Measurements from ENCODE around the gene NAGLU.

NAGLU gene

GRCh38 chr17:42547001-42547461 lies 11.0 kb downstream of the NAGLU start:
- no peak overlapping the region for H3K4me2 ChIP-seq (ENCODE audit: low read depth, low read length, poor library complexity, severe bottlenecking)
- no peaks in the 10 kb centered on the region for H3K27me3 ChIP-seq (ENCODE audit: low read length)
- H3K27ac ChIP-seq (ENCODE audit: low read depth, low read length): no peak overlapping the region
- H3K9me3 ChIP-seq (ENCODE audit: insufficient read depth, low read length): no peaks in the 10 kb centered on the region
- H3K79me2 ChIP-seq (ENCODE audit: insufficient read depth, low read length): no peaks in the 10 kb centered on the region
- no peaks in the 10 kb centered on the region for H3K9me2 ChIP-seq (replicated peaks; ENCODE audit: insufficient read depth, low read length)
- H2AFZ ChIP-seq (ENCODE audit: low read depth, low read length, severe bottlenecking): no peak overlapping the region
- no peak overlapping the region for H3K9ac ChIP-seq (ENCODE audit: low read length)
- H3F3A ChIP-seq (ENCODE audit: insufficient read depth): no peaks in the 10 kb centered on the region
- no peak overlapping the region for H3K4me3 ChIP-seq (ENCODE audit: insufficient read depth, low read length, poor library complexity, severe bottlenecking)
- no peaks in the 10 kb centered on the region for H4K20me1 ChIP-seq (ENCODE audit: low read depth, low read length)
- no peaks in the 10 kb centered on the region for H3K36me3 ChIP-seq (ENCODE audit: low read length)
- TF ChIP-seq CTCF (IDR thresholded peaks at IDR 0.05; ENCODE audit: insufficient read depth, low read length, poor library complexity, severe bottlenecking) (no peak), EZH2phosphoT487 (conservative IDR thresholded peaks at IDR 0.05; ENCODE audit: low read length) (no peak)

- TF ChIP-seq EZH2phosphoT487 (conservative IDR thresholded peaks at IDR 0.05; ENCODE audit: low read length): no peak
- no peak for TF ChIP-seq CTCF (IDR thresholded peaks at IDR 0.05; ENCODE audit: insufficient read depth, low read length, poor library complexity, severe bottlenecking)
- no peaks in the 10 kb centered on the region for H3K27me3 ChIP-seq (ENCODE audit: low read length)
- no peaks in the 10 kb centered on the region for H3K36me3 ChIP-seq (ENCODE audit: low read length)
- H3K9me2 ChIP-seq (replicated peaks; ENCODE audit: insufficient read depth, low read length): no peaks in the 10 kb centered on the region
- H3K9me3 ChIP-seq (ENCODE audit: insufficient read depth, low read length): no peaks in the 10 kb centered on the region
- H3K27ac ChIP-seq (ENCODE audit: low read depth, low read length): no peak overlapping the region
- peak overlapping the region; percentile 53 for H2AFZ ChIP-seq (ENCODE audit: low read depth, low read length, severe bottlenecking)
- H3K4me2 ChIP-seq (ENCODE audit: low read depth, low read length, poor library complexity, severe bottlenecking): peak overlapping the region; percentile 56
- peak overlapping the region; percentile 62 for H3K9ac ChIP-seq (ENCODE audit: low read length)
- no peaks in the 10 kb centered on the region for H3K79me2 ChIP-seq (ENCODE audit: insufficient read depth, low read length)
- peak overlapping the region; percentile 28 for H3K4me3 ChIP-seq (ENCODE audit: insufficient read depth, low read length, poor library complexity, severe bottlenecking)
- no peaks in the 10 kb centered on the region for H3F3A ChIP-seq (ENCODE audit: insufficient read depth)
- H4K20me1 ChIP-seq (ENCODE audit: low read depth, low read length): no peaks in the 10 kb centered on the region
Observed at GRCh38 chr17:42547698-42548069, 11.6 kb downstream of the NAGLU start.

- Histone ChIP-seq H3F3A (ENCODE audit: insufficient read depth) (no peaks in the 10 kb centered on the region), H3K27me3 (ENCODE audit: low read length) (no peaks in the 10 kb centered on the region), H3K9ac (ENCODE audit: low read length) (peak overlapping the region; percentile 62), H4K20me1 (ENCODE audit: low read depth, low read length) (no peaks in the 10 kb centered on the region), H2AFZ (ENCODE audit: low read depth, low read length, severe bottlenecking) (peak overlapping the region; percentile 53), H3K27ac (ENCODE audit: low read depth, low read length) (no peak overlapping the region), H3K4me2 (ENCODE audit: low read depth, low read length, poor library complexity, severe bottlenecking) (peak overlapping the region; percentile 56), H3K36me3 (ENCODE audit: low read length) (no peaks in the 10 kb centered on the region), H3K9me2 (replicated peaks; ENCODE audit: insufficient read depth, low read length) (no peaks in the 10 kb centered on the region), H3K4me3 (ENCODE audit: insufficient read depth, low read length, poor library complexity, severe bottlenecking) (peak overlapping the region; percentile 50), H3K79me2 (ENCODE audit: insufficient read depth, low read length) (no peaks in the 10 kb centered on the region), H3K9me3 (ENCODE audit: insufficient read depth, low read length) (no peaks in the 10 kb centered on the region)
- TF ChIP-seq CTCF (IDR thresholded peaks at IDR 0.05; ENCODE audit: insufficient read depth, low read length, poor library complexity, severe bottlenecking) (peak; percentile 66), EZH2phosphoT487 (conservative IDR thresholded peaks at IDR 0.05; ENCODE audit: low read length) (no peak)
Observed at GRCh38 chr17:42548070-42548837, 12.2 kb downstream of the NAGLU start.

All from SU-DHL-6 (cell line).